Activated T-helper 9 cell treated with anti-CD3 and anti-CD28 coated beads, Interleukin-2, amount 50 U/mL, for 16 hours (primary cell): ENCODE measurements around the gene SLC25A44.
"Not testable (repeated sequence)": the region's sequence is repeated elsewhere in the genome, so short reads cannot be mapped to it uniquely, and the experiment has no call there.

Experiments
- DNase-seq: peaks from one replicate; pipeline ENCODE4 v3.0.0-alpha.2; 2020; ENCODE audit warnings: low read depth

The SLC25A44 gene

GRCh38 chr1:156163712-156164111, 30.2 kb upstream of the SLC25A44 start:
- no peak for DNase-seq

GRCh38 chr1:156164125-156164831, 29.6 kb upstream of the SLC25A44 start:
- no peak for DNase-seq

GRCh38 chr1:156165083-156165482, 28.8 kb upstream of the SLC25A44 start:
- no peak for DNase-seq

- no peak for DNase-seq
These were observed 26.4 kb upstream of the SLC25A44 start for GRCh38 chr1:156167536-156167935.

GRCh38 chr1:156172696-156173470, 21.0 kb upstream of the SLC25A44 start:
- DNase-seq: no peak

GRCh38 chr1:156176610-156177210, 17.2 kb upstream of the SLC25A44 start:
- no peak for DNase-seq

- DNase-seq: no peak
These were observed 15.8 kb upstream of the SLC25A44 start for GRCh38 chr1:156177919-156178654.

- DNase-seq: no peak
These were observed 13.4 kb upstream of the SLC25A44 start for GRCh38 chr1:156180471-156180870.

- DNase-seq: not testable (repeated sequence)
These were observed 12.4 kb upstream of the SLC25A44 start for GRCh38 chr1:156181391-156181924.

- not testable (repeated sequence) for DNase-seq
These were observed 11.7 kb upstream of the SLC25A44 start for GRCh38 chr1:156182010-156182779.

GRCh38 chr1:156186347-156187177, 7.3 kb upstream of the SLC25A44 start:
- DNase-seq: not testable (repeated sequence)

GRCh38 chr1:156190265-156190664, 3.6 kb upstream of the SLC25A44 start:
- not testable (repeated sequence) for DNase-seq

- DNase-seq: no peak
These were observed 2.5 kb upstream of the SLC25A44 start for GRCh38 chr1:156191292-156191964.

- DNase-seq: no peak
These were observed 756 bp upstream of the SLC25A44 start for GRCh38 chr1:156193208-156193487.

- DNase-seq: no peak
These were observed 372 bp downstream of the SLC25A44 start for GRCh38 chr1:156194300-156194652.

GRCh38 chr1:156195853-156196252, 1.9 kb downstream of the SLC25A44 start:
- no peak for DNase-seq

- DNase-seq: no peak
These were observed 2.5 kb downstream of the SLC25A44 start for GRCh38 chr1:156196445-156196844.

- DNase-seq: no peak
These were observed 5.0 kb downstream of the SLC25A44 start for GRCh38 chr1:156198831-156199349.

- DNase-seq: no peak
These were observed 6.1 kb downstream of the SLC25A44 start for GRCh38 chr1:156200044-156200443.

- no peak for DNase-seq
These were observed 9.4 kb downstream of the SLC25A44 start for GRCh38 chr1:156203331-156203730.
